HCT116 (cell line): ENCODE results near the gene N4BP2. TPM values are rescaled to one million over a fixed set of nuclear protein-coding genes. Genes with fewer than 3 reads are reported as not detected.
"Not testable (repeated sequence)": the region's sequence is repeated elsewhere in the genome, so short reads cannot be mapped to it uniquely, and the experiment has no call there.

Experiments
- ATAC-seq: fragments of 200-7000 bp; cut with Tn5 transposase; 2 replicates; pipeline ENCODE4 v1.9.1; 2020; ENCODE audit warnings: mild to moderate bottlenecking, moderate library complexity
- BruUV-seq: library from RNA; stranded (reverse); fragments of 400-500 nt; replicated peaks from 2 replicates; lab custom pipeline; 2021; lab: Mats Ljungman, UMichigan
- CTCF ChIA-PET: fragments of 300-600 bp; sonication (Branson Sonifier 250); formaldehyde crosslinking; loops from one replicate; lab custom pipeline; 2021; ENCODE audit warnings: antibody characterized with exemption; lab: Charles Lee
- POLR2A ChIA-PET: fragments of 300-600, 350-600 bp; sonication (Branson Sonifier 250); formaldehyde crosslinking; loops from one replicate; lab custom pipeline; 2021; ENCODE audit warnings: antibody characterized with exemption; lab: Charles Lee
- RAD21 ChIA-PET, 2 experiments: fragments of 300-600 bp; sonication (Branson Sonifier 250); formaldehyde crosslinking; loops; one replicate each; lab custom pipeline; 2023; ENCODE audit warnings: low total read pairs in 2 of 2; ENCODE audit not compliant: uncharacterized antibody in 2 of 2, unreplicated experiment in 2 of 2, low non-redundant PET in 1 of 2; lab: Charles Lee
- DNase-seq: peaks from one replicate; pipeline ENCODE4 v3.0.0-alpha.2; 2010; ENCODE audit warnings: low read depth, low spot score
- H2AFZ ChIP-seq: fragments of 200-600 bp; shearing (Covaris generic), sonication (generic); 2 replicates; pipeline ENCODE4 v1.6.1; 2017; ENCODE audit warnings: low read depth, mixed run types, mixed read lengths, antibody characterized with exemption, low read length; ENCODE audit not compliant: poor library complexity, severe bottlenecking
- H3K27ac ChIP-seq: 2 replicates; pipeline ENCODE4 v1.5.1; 2012; ENCODE audit warnings: low read depth, low read length
- H3K27me3 ChIP-seq: fragments of 200-600 bp; sonication (generic); 2 replicates; pipeline ENCODE4 v1.6.1; 2016; ENCODE audit warnings: mixed run types, low read length, mixed read lengths; ENCODE audit not compliant: insufficient read depth
- H3K36me3 ChIP-seq, 2 experiments: fragments of 200-500 bp in 1 of 2; fragments of 200-600 bp in 1 of 2; sonication (Bioruptor generic) in 1 of 2; sonication (generic) in 1 of 2; 2 replicates each; pipeline versions ENCODE4 v1.5.1 to v1.6.1; 2014 to 2016; ENCODE audit warnings: low read length in 2 of 2, inconsistent platforms in 1 of 2, mixed read lengths in 1 of 2, mixed run types in 1 of 2; ENCODE audit not compliant: insufficient read depth in 2 of 2, control insufficient read depth in 1 of 2
- H3K4me1 ChIP-seq, 2 experiments: fragments of 200-600 bp in 1 of 2; sonication (generic) in 1 of 2; 2 replicates each; pipeline versions ENCODE4 v1.5.1 to v1.6.1; 2012 to 2017; ENCODE audit warnings: low read length in 2 of 2, inconsistent platforms in 1 of 2, mild to moderate bottlenecking in 1 of 2, mixed read lengths in 1 of 2, mixed run types in 1 of 2, moderate library complexity in 1 of 2; ENCODE audit not compliant: insufficient read depth in 2 of 2, control insufficient read depth in 1 of 2
- H3K4me2 ChIP-seq: fragments of 200-600 bp; sonication (generic); 2 replicates; pipeline ENCODE4 v1.6.1; 2017; ENCODE audit warnings: mixed run types, low read length, mixed read lengths
- H3K4me3 ChIP-seq, 2 experiments: fragments of 200-600 bp in 1 of 2; sonication (generic) in 1 of 2; replicated peaks in 1 of 2; 2 replicates each; pipeline ENCODE4 v1.5.1; 2011 to 2016; ENCODE audit warnings: low read length in 2 of 2, control low read depth in 1 of 2, low read depth in 1 of 2, mild to moderate bottlenecking in 1 of 2, mixed read lengths in 1 of 2, mixed run types in 1 of 2
- H3K79me2 ChIP-seq: fragments of 200-600 bp; sonication (generic); 2 replicates; pipeline ENCODE4 v1.6.1; 2017; ENCODE audit warnings: mild to moderate bottlenecking, mixed run types, low read length, moderate library complexity, mixed read lengths; ENCODE audit not compliant: insufficient read depth
- H3K9ac ChIP-seq: fragments of 200-600 bp; sonication (generic); 2 replicates; pipeline ENCODE4 v1.6.1; 2016; ENCODE audit warnings: low read length, mixed read lengths
- H3K9me2 ChIP-seq: fragments of 200-600 bp; sonication (generic), shearing (Covaris generic); 2 replicates; pipeline ENCODE4 v1.6.1; 2017; ENCODE audit warnings: mixed run types, mild to moderate bottlenecking, moderate library complexity; ENCODE audit not compliant: insufficient read depth
- H3K9me3 ChIP-seq, 2 experiments: fragments of 200-500 bp in 1 of 2; fragments of 200-600 bp in 1 of 2; sonication (Bioruptor generic) in 1 of 2; sonication (generic) in 1 of 2; 2 replicates each; pipeline ENCODE4 v1.6.1; 2014 to 2017; ENCODE audit warnings: low read length in 2 of 2, mixed read lengths in 2 of 2, inconsistent platforms in 1 of 2, low read depth in 1 of 2, mild to moderate bottlenecking in 1 of 2, mixed run types in 1 of 2, moderate library complexity in 1 of 2; ENCODE audit not compliant: control insufficient read depth in 1 of 2, insufficient read depth in 1 of 2
- H4K20me1 ChIP-seq: fragments of 200-600 bp; sonication (generic), shearing (Covaris generic); 2 replicates; pipeline ENCODE4 v1.6.1; 2017; ENCODE audit warnings: mixed run types, mild to moderate bottlenecking, moderate library complexity; ENCODE audit not compliant: insufficient read depth
- CTCF ChIP-seq, 3 experiments: fragments of 200-600 bp in 1 of 3; sonication (generic) in 1 of 3; IDR thresholded peaks in 2 of 3; conservative IDR thresholded peaks in 1 of 3; 2 replicates each; pipeline ENCODE4 v1.5.1; 2012 to 2017; ENCODE audit warnings: low read depth in 2 of 3, low read length in 2 of 3, antibody characterized with exemption in 1 of 3, borderline replicate concordance in 1 of 3, control low read depth in 1 of 3, mild to moderate bottlenecking in 1 of 3, mixed read lengths in 1 of 3, mixed run types in 1 of 3, moderate library complexity in 1 of 3; ENCODE audit not compliant: insufficient read depth in 1 of 3
- ELF1 ChIP-seq: IDR thresholded peaks from 2 replicates; pipeline ENCODE4 v1.6.1; 2012; ENCODE audit warnings: low read depth, borderline replicate concordance
- EZH2 ChIP-seq: fragments of 200-600 bp; sonication (generic); IDR thresholded peaks from 2 replicates; pipeline ENCODE4 v1.6.1; 2017; ENCODE audit warnings: antibody characterized with exemption, mixed run types
- EZH2phosphoT487 ChIP-seq: fragments of 200-600 bp; IDR thresholded peaks from 2 replicates; pipeline ENCODE4 v1.6.1; 2018; ENCODE audit warnings: antibody characterized with exemption, borderline replicate concordance
- JUND ChIP-seq: IDR thresholded peaks from 2 replicates; pipeline ENCODE4 v1.6.1; 2012
- MAX ChIP-seq: IDR thresholded peaks from 2 replicates; pipeline ENCODE4 v1.6.1; 2012
- POLR2A ChIP-seq: IDR thresholded peaks from 2 replicates; pipeline ENCODE4 v1.7.0; 2011; ENCODE audit warnings: borderline replicate concordance; ENCODE audit not compliant: insufficient read depth, insufficient read length; ENCODE audit errors: extremely low read depth
- REST ChIP-seq: IDR thresholded peaks from 2 replicates; pipeline ENCODE4 v1.6.1; 2012; ENCODE audit warnings: low read depth
- SIN3A ChIP-seq: IDR thresholded peaks from 2 replicates; pipeline ENCODE4 v1.6.1; 2012; ENCODE audit warnings: low read depth
- SRF ChIP-seq: IDR thresholded peaks from 2 replicates; pipeline ENCODE4 v1.6.1; 2012; ENCODE audit warnings: low read depth
- intact Hi-C: fragments of 100-400 bp; cut with micrococcal nuclease; formaldehyde crosslinking; loops from 2 replicates; pipeline ENCODE4 v1.10.0; 2022
- total RNA-seq: library from RNA; stranded (reverse); gene quantifications from one replicate; pipeline ENCODE4 v1.2.1, GENCODE V29; 2021; ENCODE audit not compliant: unreplicated experiment

Gene N4BP2
- total RNA-seq, 1 experiment from 2014 or later: 7.0 TPM

GRCh38 chr4:40134206-40134917, 77.7 kb downstream of the N4BP2 start:
- no peaks in the 10 kb centered on the region for H3K9me3 ChIP-seq
- H3K27me3 ChIP-seq: no peaks in the 10 kb centered on the region
- CTCF ChIA-PET: no interaction called here
- H3K27ac ChIP-seq: no peak overlapping the region
- POLR2A ChIA-PET: no interaction called here
- TF ChIP-seq CTCF (IDR thresholded peaks at IDR 0.05 in 2 of 3, conservative IDR thresholded peaks at IDR 0.05 in 1 of 3; ENCODE audit: borderline replicate concordance in 1 of 3, insufficient read depth in 1 of 3, low read depth in 2 of 3, low read length in 2 of 3) (no peak), POLR2A (no peak), SIN3A (no peak), SRF (no peak), EZH2 (no peak), MAX (no peak), JUND (no peak), EZH2phosphoT487 (no peak), REST (no peak), ELF1 (no peak)
- H3K9me2 ChIP-seq: no peaks in the 10 kb centered on the region
- peaks cover 0 to 6% of the 10 kb centered on the region in 2 experiments; a peak in 2 of 4 replicates for H3K4me1 ChIP-seq
- RAD21 ChIA-PET: no interaction called here
- no peak overlapping the region for H3K9ac ChIP-seq
- no peaks in the 10 kb centered on the region for H3K36me3 ChIP-seq
- ATAC-seq: peak; percentile 63
- H4K20me1 ChIP-seq: no peaks in the 10 kb centered on the region
- H2AFZ ChIP-seq: no peak overlapping the region
- H3K4me3 ChIP-seq: no peak overlapping the region
- no peak for DNase-seq
- no peak overlapping the region for H3K4me2 ChIP-seq
- intact Hi-C loops: no loop called here
- no peaks in the 10 kb centered on the region for H3K79me2 ChIP-seq
- no TSS peak for BruUV-seq

- DNase-seq, H3K27me3 ChIP-seq, CTCF ChIA-PET, H3K27ac ChIP-seq, POLR2A ChIA-PET, H3K9me2 ChIP-seq, H2AFZ ChIP-seq, H3K4me1 ChIP-seq, H3K9ac ChIP-seq, H3K4me3 ChIP-seq, H3K36me3 ChIP-seq, H3K9me3 ChIP-seq, H4K20me1 ChIP-seq, H3K4me2 ChIP-seq, ATAC-seq, H3K79me2 ChIP-seq, RAD21 ChIA-PET, intact Hi-C loops, BruUV-seq: not testable (repeated sequence)
Measured at GRCh38 chr4:40136202-40136601, 79.6 kb downstream of the N4BP2 start.
